Neural progenitor cell (in vitro differentiated cells): ENCODE results near the gene HOXA10.

Experiments
- EZH2 ChIP-seq: fragments of 200-600 bp; sonication (generic); IDR thresholded peaks from 2 replicates; pipeline ENCODE4 v1.6.1; 2017; ENCODE audit warnings: antibody characterized with exemption, mild to moderate bottlenecking, moderate library complexity
- EZH2phosphoT487 ChIP-seq: fragments of 200-600 bp; sonication (generic); IDR thresholded peaks from 2 replicates; pipeline ENCODE4 v1.6.1; 2017; ENCODE audit warnings: antibody characterized with exemption
- TF ChIP-seq, protein P1 (sequence below): fragments of 200-600 bp; sonication (generic); IDR thresholded peaks from 2 replicates; pipeline ENCODE4 v1.5.1; 2017; ENCODE audit warnings: antibody characterized with exemption, mild to moderate bottlenecking

DNA sequence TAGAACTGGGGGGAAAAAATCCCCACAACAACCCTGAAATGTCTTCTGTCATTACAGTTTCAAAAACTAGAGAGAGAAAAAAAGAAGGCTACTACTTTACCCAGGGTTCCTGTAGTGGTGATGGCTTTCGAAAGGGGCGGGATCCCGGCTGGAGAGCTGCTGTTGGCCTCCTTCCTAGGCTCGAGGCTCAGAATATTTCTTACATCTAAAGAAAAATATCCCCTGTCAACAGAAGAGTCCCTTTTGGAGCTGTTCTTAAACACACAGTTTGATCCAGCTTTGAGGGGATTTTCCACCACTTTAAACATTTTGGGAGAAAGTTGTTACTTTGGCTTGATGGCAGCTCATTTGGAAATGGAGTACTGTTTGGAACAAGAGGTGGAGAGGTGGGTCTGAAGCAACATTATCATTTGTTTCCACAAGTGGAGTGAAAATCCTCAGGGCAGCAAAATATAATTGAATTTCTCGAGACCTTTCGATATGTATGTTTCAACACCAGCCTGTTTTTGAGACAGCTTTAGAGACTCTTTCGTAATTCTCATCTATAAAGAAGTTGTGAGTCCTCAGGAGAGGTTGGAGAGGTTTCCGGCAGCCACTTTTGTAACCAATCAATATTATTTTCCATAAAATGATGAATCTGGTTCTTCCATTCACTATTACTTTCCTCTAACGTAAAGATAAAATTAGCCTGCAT lies 20.7 kb upstream of the HOXA10 start:
- TF ChIP-seq, protein P1, sequence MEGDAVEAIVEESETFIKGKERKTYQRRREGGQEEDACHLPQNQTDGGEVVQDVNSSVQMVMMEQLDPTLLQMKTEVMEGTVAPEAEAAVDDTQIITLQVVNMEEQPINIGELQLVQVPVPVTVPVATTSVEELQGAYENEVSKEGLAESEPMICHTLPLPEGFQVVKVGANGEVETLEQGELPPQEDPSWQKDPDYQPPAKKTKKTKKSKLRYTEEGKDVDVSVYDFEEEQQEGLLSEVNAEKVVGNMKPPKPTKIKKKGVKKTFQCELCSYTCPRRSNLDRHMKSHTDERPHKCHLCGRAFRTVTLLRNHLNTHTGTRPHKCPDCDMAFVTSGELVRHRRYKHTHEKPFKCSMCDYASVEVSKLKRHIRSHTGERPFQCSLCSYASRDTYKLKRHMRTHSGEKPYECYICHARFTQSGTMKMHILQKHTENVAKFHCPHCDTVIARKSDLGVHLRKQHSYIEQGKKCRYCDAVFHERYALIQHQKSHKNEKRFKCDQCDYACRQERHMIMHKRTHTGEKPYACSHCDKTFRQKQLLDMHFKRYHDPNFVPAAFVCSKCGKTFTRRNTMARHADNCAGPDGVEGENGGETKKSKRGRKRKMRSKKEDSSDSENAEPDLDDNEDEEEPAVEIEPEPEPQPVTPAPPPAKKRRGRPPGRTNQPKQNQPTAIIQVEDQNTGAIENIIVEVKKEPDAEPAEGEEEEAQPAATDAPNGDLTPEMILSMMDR, result no peak
- TF ChIP-seq EZH2phosphoT487 (no peak), EZH2 (no peak)
